AG08395 (cell line): ENCODE measurements around the gene UTP25.
"Not testable (repeated sequence)": the region's sequence is repeated elsewhere in the genome, so short reads cannot be mapped to it uniquely, and the experiment has no call there.

Experiments used
- DNase-seq: peaks from one replicate; pipeline ENCODE4 v3.0.0; 2012; ENCODE audit warnings: mixed read lengths, low spot score

UTP25 gene

GRCh38 chr1:209827384-209828262 lies at the start of gene UTP25:
Gene UTP25 (plus strand): TSS chr1:209827972. CDS start chr1:209828064, 92 bp downstream.
- DNase-seq = peak; percentile 90

- no peak for DNase-seq
Measured at GRCh38 chr1:209778102-209778501, 49.7 kb upstream of the UTP25 start.

- DNase-seq = no peak
Measured at GRCh38 chr1:209780268-209780667, 47.5 kb upstream of the UTP25 start.

- no peak for DNase-seq
Measured at GRCh38 chr1:209783386-209783785, 44.4 kb upstream of the UTP25 start.

- peak; percentile 100 for DNase-seq
Measured at GRCh38 chr1:209784265-209785169, 43.3 kb upstream of the UTP25 start, which contains the start of gene C1orf74. Gene C1orf74 (minus strand): TSS chr1:209784559. CDS start chr1:209783634, 925 bp downstream.

- DNase-seq = no peak
Measured at GRCh38 chr1:209785592-209785991, 42.2 kb upstream of the UTP25 start.

- DNase-seq = no peak
Measured at GRCh38 chr1:209786146-209786545, 41.6 kb upstream of the UTP25 start.

- DNase-seq = no peak
Measured at GRCh38 chr1:209787551-209787950, 40.2 kb upstream of the UTP25 start.

GRCh38 chr1:209789245-209789644 lies 38.5 kb upstream of the UTP25 start:
- DNase-seq = no peak

- no peak for DNase-seq
Measured at GRCh38 chr1:209790286-209791193, 37.2 kb upstream of the UTP25 start.

- no peak for DNase-seq
Measured at GRCh38 chr1:209791920-209792319, 35.9 kb upstream of the UTP25 start.

- DNase-seq = not testable (repeated sequence)
Measured at GRCh38 chr1:209793711-209794110, 34.1 kb upstream of the UTP25 start.

GRCh38 chr1:209797978-209798639 lies 29.7 kb upstream of the UTP25 start:
- peak; percentile 67 for DNase-seq

GRCh38 chr1:209800984-209801834 lies 26.6 kb upstream of the UTP25 start:
- DNase-seq = no peak

- no peak for DNase-seq
Measured at GRCh38 chr1:209802117-209802779, 25.5 kb upstream of the UTP25 start.

- DNase-seq = no peak
Measured at GRCh38 chr1:209802780-209803152, 25.0 kb upstream of the UTP25 start.

- DNase-seq = no peak
Measured at GRCh38 chr1:209803568-209803967, 24.2 kb upstream of the UTP25 start.

- no peak for DNase-seq
Measured at GRCh38 chr1:209805341-209805781, 22.4 kb upstream of the UTP25 start.
